SK-N-SH treated with all-trans-retinoic acid at 6 μM for 48 hours (cell line): ENCODE results near the gene C11orf21.

Experiments used
- ATAC-seq: fragments of 200-7000 bp; cut with Tn5 transposase; 3 replicates; pipeline ENCODE4 v1.9.1; 2020; ENCODE audit warnings: mild to moderate bottlenecking, moderate library complexity
- ARNTL ChIP-seq: fragments of 450-650 bp; formaldehyde crosslinking; IDR thresholded peaks from 2 replicates; pipeline ENCODE4 v1.5.0; 2020; ENCODE audit warnings: low read depth, mild to moderate bottlenecking, moderate library complexity, borderline replicate concordance
- BACH2 ChIP-seq: fragments of 250-450 bp; sonication (Bioruptor Pico); IDR thresholded peaks from 2 replicates; pipeline ENCODE4 v1.9.0; 2021; ENCODE audit warnings: mild to moderate bottlenecking, borderline replicate concordance
- CREB5 ChIP-seq: fragments of 250-450 bp; sonication (Bioruptor Pico); IDR thresholded peaks from 2 replicates; pipeline ENCODE4 v1.5.1; 2020; ENCODE audit warnings: low read depth, mild to moderate bottlenecking, moderate library complexity
- CSDC2 ChIP-seq: fragments of 250-450 bp; sonication (Bioruptor Pico); IDR thresholded peaks from 2 replicates; pipeline ENCODE4 v1.5.0; 2020; ENCODE audit warnings: mild to moderate bottlenecking, moderate library complexity
- ISL1 ChIP-seq: fragments of 250-450 bp; sonication (Bioruptor Pico); IDR thresholded peaks from 2 replicates; pipeline ENCODE4 v2.1.2; 2022; ENCODE audit warnings: mild to moderate bottlenecking, moderate library complexity
- OSR1 ChIP-seq: fragments of 250-450 bp; sonication (Bioruptor Pico); IDR thresholded peaks from 2 replicates; pipeline ENCODE4 v1.8.0; 2022; ENCODE audit warnings: moderate library complexity, mild to moderate bottlenecking, inconsistent platforms
- PATZ1 ChIP-seq: fragments of 250-450 bp; sonication (Bioruptor Pico); IDR thresholded peaks from 2 replicates; pipeline ENCODE4 v1.8.0; 2020; ENCODE audit warnings: mild to moderate bottlenecking, moderate library complexity, borderline replicate concordance
- POU6F1 ChIP-seq: fragments of 250-450 bp; sonication (Bioruptor Pico); IDR thresholded peaks from 2 replicates; pipeline ENCODE4 v1.8.0; 2021; ENCODE audit warnings: low read depth, mild to moderate bottlenecking, moderate library complexity, borderline replicate concordance
- PPARA ChIP-seq: fragments of 250-450 bp; sonication (Bioruptor Pico); IDR thresholded peaks from 2 replicates; pipeline ENCODE4 v1.5.0; 2020; ENCODE audit warnings: mild to moderate bottlenecking, borderline replicate concordance
- SNAI2 ChIP-seq: fragments of 250-450 bp; sonication (Bioruptor Pico); IDR thresholded peaks from 2 replicates; pipeline ENCODE4 v1.5.0; 2020; ENCODE audit warnings: mild to moderate bottlenecking, moderate library complexity
- TCF4 ChIP-seq: fragments of 250-450 bp; sonication (Bioruptor Pico); IDR thresholded peaks from 2 replicates; pipeline ENCODE4 v1.8.0; 2021; ENCODE audit warnings: mild to moderate bottlenecking, moderate library complexity, borderline replicate concordance
- TSHZ2 ChIP-seq: fragments of 250-450 bp; sonication (Bioruptor Pico); IDR thresholded peaks from 2 replicates; pipeline ENCODE4 v1.5.0; 2020; ENCODE audit warnings: mild to moderate bottlenecking, moderate library complexity
- ZC3H10 ChIP-seq: fragments of 250-450 bp; sonication (Bioruptor Pico); IDR thresholded peaks from 2 replicates; pipeline ENCODE4 v1.5.1; 2021; ENCODE audit warnings: mild to moderate bottlenecking, moderate library complexity
- ZFP3 ChIP-seq: fragments of 250-450 bp; sonication (Bioruptor Pico); IDR thresholded peaks from 2 replicates; pipeline ENCODE4 v1.5.0; 2020; ENCODE audit warnings: mild to moderate bottlenecking, moderate library complexity
- ZFP30 ChIP-seq: fragments of 450-650 bp; formaldehyde crosslinking; IDR thresholded peaks from 2 replicates; pipeline ENCODE4 v1.5.0; 2022; ENCODE audit warnings: mild to moderate bottlenecking, moderate library complexity
- ZNF565 ChIP-seq: fragments of 450-650 bp; formaldehyde crosslinking; conservative IDR thresholded peaks from 2 replicates; pipeline ENCODE4 v1.5.0; 2020; ENCODE audit warnings: low read depth, mild to moderate bottlenecking, moderate library complexity
- ZNF70 ChIP-seq: fragments of 450-650 bp; formaldehyde crosslinking; IDR thresholded peaks from 2 replicates; pipeline ENCODE4 v1.5.0; 2020; ENCODE audit warnings: mild to moderate bottlenecking, moderate library complexity
- ZNF8 ChIP-seq: fragments of 450-650 bp; formaldehyde crosslinking; IDR thresholded peaks from 2 replicates; pipeline ENCODE4 v1.5.0; 2020; ENCODE audit warnings: mild to moderate bottlenecking, moderate library complexity

C11orf21 gene

GRCh38 chr11:2275334-2276279 lies 26.1 kb downstream of the C11orf21 start:
- ATAC-seq = no peak
- TF ChIP-seq OSR1 (CRISPR knock-in tag) = no peak

DNA sequence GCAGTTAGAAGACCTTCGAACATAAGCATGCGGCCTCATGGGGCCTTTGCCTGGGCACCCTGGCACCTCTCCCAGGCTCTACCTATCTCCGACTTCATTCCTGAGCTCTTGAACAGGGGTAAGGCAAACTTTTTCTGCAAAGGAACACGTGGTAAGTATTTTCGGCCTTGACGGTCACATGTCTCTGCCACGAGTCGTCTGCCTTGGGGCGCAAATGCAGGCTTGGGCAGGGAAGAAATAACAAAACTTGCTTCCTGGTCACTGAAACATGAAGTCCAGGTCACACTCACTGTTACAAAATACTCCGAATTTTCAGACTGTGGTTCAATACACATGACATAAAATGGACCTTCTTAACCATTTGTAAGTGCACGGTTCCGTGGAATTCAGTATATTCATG lies 27.9 kb downstream of the C11orf21 start:
- no peak for TF ChIP-seq PPARA (CRISPR knock-in tag)
- TF ChIP-seq SNAI2 = no peak
- no peak for TF ChIP-seq POU6F1 (CRISPR knock-in tag)
- TF ChIP-seq ZNF70 (CRISPR knock-in tag) = no peak
- no peak for TF ChIP-seq ZC3H10
- no peak for TF ChIP-seq PATZ1 (CRISPR knock-in tag)
- TF ChIP-seq ZFP3 (CRISPR knock-in tag) = no peak
- no peak for TF ChIP-seq CREB5 (CRISPR knock-in tag)
- TF ChIP-seq BACH2 (CRISPR knock-in tag) = no peak
- TF ChIP-seq CSDC2 (CRISPR knock-in tag) = no peak
- TF ChIP-seq ISL1 (CRISPR knock-in tag) = no peak
- no peak for TF ChIP-seq OSR1 (CRISPR knock-in tag)
- TF ChIP-seq ZNF565 (CRISPR knock-in tag) = no peak
- TF ChIP-seq ZFP30 (CRISPR knock-in tag) = no peak
- TF ChIP-seq ARNTL (CRISPR knock-in tag) = no peak
- no peak for ATAC-seq

- TF ChIP-seq ZNF70 (CRISPR knock-in tag) (no peak), SNAI2 (no peak), TSHZ2 (no peak), OSR1 (CRISPR knock-in tag) (no peak), ISL1 (CRISPR knock-in tag) (no peak), ZC3H10 (no peak), PATZ1 (CRISPR knock-in tag) (no peak), TCF4 (CRISPR knock-in tag) (no peak), ZNF565 (CRISPR knock-in tag) (no peak), ZFP3 (CRISPR knock-in tag) (no peak), BACH2 (CRISPR knock-in tag) (no peak), CREB5 (CRISPR knock-in tag) (no peak), ZNF8 (no peak)
- TF ChIP-seq, all 23 proteins: peak for 0
- no peak for ATAC-seq
Measured at GRCh38 chr11:2273311-2273710, 28.4 kb downstream of the C11orf21 start.
